DMS 273 (cell line): ENCODE results near the gene HS3ST3A1.
"Not testable (repeated sequence)": the region's sequence is repeated elsewhere in the genome, so short reads cannot be mapped to it uniquely, and the experiment has no call there.

Experiments
- DNase-seq: peaks from one replicate; lab custom pipeline; 2025; ENCODE audit not compliant: unreplicated experiment; lab: John Stamatoyannopoulos, UW

HS3ST3A1 gene

GRCh38 chr17:13538841-13539411 is 62.8 kb downstream of the HS3ST3A1 start:
- no peak for DNase-seq

DNA sequence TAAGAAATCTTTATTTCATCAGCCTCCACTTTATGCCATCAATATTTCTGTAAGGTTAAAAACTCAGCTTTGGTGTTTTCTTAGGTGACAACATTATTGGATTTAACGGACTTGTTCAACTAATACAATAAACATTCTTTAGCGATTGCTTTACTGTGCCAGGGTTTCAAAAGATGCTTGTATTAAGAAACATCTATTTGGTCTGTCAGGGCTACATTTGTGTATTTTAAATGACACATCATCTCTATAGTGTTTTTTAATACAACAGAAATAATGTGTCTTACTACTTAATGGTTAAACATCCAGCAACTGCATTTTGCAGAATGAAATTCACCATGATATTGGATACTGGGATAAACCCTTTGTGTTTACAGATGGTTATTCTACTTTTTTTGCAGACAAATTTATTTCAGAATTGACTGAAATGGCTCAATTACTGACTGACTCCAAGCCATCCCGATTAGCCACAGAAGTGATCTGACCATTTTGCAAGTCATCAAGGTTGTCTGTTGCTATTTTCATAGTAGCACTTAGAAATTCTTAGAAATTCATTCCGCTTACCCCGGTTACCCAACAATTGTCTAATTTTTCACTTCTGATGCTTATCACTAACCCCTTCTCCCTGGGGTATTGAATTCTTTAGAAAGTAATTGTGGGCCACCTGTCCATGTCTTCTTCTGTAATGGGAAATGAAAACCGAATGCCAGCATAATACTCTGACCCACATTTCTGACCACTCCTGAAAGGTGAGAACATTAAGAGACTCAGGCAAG is 63.7 kb downstream of the HS3ST3A1 start:
- no peak for DNase-seq

DNA sequence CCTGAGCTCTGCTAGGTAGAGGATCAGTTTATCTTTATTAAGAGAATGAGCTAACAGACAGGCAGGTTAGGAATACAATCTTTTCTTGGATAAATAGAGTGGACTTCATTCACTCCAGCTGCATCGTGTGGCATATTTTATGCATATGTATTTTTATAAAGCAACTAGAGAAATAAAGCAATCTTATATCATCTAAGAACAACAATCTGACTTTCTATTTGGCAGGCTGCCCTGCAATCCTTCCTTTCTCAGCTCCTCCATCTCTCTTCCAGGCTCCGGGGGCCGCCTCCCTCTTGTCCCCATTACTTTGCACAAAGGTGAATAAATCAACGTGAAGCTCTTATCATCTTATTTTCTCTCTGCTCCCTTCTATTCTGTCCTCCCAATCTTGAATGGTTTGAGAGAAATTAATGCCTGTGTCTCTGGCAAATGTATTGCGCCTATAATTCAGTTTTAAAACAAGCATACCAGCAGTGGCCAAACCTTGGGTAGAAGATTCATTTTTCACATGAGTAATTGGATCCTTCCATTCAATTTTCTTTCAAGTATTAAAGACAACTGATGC is 64.5 kb downstream of the HS3ST3A1 start:
- DNase-seq: no peak

DNA sequence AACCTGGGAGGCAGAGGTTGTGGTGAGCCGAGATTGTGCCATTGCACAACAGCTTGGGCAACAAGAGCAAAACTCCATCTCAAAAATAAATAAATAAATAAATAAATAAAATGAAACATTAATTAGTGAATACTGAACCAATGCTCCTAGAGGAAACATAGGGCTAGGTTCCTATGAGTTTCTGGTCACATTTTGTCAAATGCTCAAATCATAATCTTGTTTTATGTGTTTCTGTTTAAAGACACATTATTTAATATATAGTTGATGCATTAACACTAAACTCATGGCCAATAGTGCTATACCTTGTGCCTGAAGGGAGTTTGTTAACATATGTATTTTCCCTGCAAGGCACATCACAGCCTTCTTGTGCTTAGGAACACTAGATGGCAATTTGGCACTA is 66.8 kb downstream of the HS3ST3A1 start:
- DNase-seq: no peak

DNA sequence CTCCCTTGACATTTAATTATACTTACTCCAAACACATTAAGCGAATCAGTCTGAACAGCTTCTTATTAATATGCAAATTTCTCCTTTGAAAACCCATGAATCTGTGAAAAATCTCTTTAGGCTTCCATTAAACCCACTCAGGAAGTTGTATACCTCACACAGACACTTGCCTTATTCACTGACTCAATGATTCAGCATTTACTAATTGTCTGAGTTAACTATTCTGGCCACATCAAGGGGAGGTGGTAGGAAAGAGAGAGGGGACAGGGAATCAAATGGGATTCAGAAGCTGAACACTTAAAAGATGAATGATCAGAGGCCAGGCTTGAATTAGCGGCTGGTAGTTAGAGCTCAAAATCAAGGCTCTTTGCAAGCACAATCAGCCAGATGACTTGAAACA is 70.0 kb downstream of the HS3ST3A1 start:
- no peak for DNase-seq

DNA sequence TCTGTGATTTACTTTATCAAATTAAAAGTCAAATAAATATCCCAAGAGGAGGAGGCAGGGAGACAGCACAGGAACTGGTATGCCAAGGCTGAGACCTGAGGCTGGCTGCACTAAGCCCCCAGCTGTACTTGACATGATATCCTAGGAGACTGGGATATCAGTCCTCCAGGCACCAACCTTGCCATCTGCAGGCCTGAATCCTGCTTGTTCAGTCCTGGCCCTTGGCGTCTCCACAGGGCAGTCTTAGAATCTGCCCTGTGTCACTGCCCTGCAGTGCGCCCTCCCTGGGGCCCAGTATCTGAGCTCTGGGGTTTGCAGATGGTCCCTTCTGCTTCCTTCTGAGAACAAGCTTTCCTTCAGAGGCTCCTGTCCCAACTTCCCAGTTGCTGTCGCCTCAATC is 75.9 kb downstream of the HS3ST3A1 start:
- DNase-seq: no peak

DNA sequence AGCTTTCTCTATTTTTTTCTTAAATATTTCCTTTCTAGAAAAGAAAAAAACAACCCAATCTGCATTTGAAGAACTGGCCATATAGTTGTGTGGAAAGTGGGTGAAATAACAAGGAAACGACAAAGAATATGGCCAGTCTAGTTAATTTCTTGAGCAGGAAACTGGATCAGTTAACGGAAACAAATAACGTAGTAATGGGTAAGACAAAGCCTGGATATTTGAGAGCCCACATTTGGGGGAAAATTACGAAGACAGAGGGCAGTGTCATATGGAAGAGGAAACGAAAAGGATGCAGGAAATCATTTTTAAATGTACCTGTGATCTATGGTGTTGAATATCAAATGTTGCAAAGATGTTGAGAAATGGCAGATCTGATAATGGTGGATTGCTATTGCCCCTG is 78.6 kb downstream of the HS3ST3A1 start:
- no peak for DNase-seq

- DNase-seq: no peak
These were observed 79.0 kb downstream of the HS3ST3A1 start for GRCh38 chr17:13522749-13523148.

DNA sequence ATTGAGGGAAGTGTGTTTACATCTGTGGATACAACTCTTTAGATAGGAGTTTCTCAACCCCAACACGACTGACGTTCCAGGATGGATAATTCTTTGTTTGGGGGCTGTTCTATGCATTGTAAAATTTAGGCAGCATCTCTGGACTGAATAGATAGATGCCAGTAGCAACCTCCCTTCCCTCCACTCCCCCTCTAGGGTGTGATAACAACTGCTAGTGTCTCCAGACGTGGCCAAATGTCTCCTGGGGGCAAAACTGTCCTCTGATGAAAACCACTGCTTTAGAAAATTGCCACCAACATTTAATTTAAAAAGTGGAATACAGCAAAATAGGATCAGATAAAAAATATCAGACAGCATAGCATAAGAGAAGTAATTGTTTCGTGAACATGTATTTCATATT is 79.9 kb downstream of the HS3ST3A1 start:
- no peak for DNase-seq

GRCh38 chr17:13520899-13521572 is 80.7 kb downstream of the HS3ST3A1 start:
- no peak for DNase-seq

DNA sequence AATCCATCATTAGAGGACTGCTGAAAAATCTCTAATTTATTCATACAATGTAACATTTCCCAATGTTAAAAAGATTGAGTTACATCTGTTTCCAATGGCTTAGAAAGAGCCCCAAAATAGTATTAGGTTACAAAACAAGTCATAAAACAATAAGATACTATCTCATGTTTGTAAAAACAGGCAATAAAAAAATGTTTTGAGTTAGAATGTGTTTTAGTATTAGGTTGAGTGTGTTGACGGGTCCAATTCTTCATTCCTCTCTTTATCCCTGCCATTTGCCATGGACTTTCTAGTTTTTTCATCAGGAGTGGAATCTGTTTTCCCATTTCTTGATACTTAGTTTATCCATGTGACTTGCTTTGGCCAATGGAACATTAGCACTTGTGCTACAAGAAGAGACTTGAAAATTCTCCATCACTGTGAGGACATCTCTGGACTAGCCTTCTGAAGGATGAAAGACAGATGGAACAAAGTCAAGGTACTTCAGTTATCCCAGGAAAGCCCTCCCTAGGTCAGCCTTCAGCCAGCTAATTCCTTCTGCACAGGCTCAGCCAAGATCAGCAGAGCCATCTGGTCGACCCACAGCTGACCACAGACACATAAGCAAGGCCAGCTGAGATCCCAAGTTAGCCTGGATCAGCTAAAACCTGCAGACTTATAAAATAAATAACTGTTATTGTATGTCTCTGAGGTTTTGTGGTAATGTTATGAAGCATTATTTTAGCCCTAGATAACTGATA is 83.3 kb downstream of the HS3ST3A1 start:
- no peak for DNase-seq

DNA sequence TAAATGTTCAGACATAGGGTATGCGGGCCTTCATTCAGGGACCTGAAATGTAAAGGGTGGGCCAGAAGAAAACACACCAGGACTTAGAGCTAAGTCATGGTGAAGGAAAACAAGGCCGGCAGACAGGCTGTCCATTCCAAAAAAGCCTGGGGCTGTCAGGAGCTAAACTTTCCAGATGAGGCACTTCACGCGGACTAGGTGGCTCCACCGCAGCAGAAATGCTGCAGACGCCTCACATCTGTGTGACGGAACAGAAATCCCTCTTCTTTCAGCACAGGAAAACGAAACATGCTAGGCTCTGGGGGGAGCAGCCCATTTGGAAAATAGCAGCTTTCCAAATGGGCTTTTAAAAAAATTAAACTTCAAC is 88.7 kb downstream of the HS3ST3A1 start:
- DNase-seq: no peak

- DNase-seq: no peak
These were observed 91.7 kb downstream of the HS3ST3A1 start for GRCh38 chr17:13510062-13510461.

- DNase-seq: no peak
These were observed 92.2 kb downstream of the HS3ST3A1 start for GRCh38 chr17:13509527-13509926.

GRCh38 chr17:13508896-13509295 is 92.8 kb downstream of the HS3ST3A1 start:
- DNase-seq: no peak

DNA sequence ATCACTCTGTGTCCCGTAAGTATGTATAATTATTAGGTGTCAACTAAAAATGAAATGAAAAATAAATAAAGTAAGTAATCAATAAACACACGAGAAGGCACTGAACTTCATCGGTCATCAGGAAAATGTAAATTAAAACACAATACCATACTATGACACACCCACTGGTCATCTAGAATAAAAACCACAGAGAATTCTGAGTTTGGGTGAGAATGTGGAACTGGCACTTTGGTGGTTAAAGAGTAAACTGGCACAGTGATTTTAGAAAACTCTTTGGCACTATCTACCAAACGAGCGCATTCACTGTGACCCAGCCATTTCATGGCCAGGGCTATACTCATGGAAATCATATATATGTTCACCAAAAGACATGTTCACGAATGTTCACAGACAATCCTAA is 98.2 kb downstream of the HS3ST3A1 start:
- no peak for DNase-seq

- DNase-seq: no peak
These were observed 99.5 kb downstream of the HS3ST3A1 start for GRCh38 chr17:13502263-13502662.

DNA sequence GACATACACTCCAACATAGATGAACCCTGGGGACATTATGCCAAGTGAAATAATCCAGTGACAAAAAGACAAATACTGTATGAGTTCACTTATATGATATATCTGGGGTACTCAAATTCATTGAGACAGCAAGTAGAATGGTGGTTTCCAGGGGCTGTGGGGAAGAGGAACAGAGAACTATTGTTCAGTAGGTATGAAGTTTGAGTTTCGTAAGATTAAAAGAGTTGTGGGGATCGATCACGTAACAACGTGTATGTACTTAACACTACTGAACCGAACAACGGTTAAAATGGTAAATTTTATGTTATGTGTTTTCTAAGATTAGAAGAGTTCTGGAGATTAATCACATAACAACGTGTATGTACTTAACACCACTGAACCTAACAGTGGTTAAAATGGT is 100.8 kb downstream of the HS3ST3A1 start:
- DNase-seq: no peak

DNA sequence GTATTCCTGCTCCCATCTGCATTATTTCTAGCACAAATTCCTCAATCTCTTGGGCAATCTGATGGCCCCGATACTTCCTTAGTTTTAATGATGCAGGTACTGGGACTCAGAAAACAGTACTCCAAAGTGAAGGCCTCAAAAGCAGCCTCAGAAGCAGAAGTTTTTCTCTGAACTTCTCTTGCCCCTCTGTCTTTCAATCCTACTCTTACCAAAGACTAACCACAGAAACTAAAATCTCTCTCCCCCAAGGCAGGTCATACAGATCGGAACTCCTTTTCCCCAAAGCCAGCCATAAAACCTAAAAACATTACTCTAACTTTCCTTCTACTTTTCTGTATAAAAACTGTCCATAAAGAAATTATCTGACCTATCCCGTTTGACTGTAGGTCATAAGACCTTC is 103.5 kb downstream of the HS3ST3A1 start:
- no peak for DNase-seq

DNA sequence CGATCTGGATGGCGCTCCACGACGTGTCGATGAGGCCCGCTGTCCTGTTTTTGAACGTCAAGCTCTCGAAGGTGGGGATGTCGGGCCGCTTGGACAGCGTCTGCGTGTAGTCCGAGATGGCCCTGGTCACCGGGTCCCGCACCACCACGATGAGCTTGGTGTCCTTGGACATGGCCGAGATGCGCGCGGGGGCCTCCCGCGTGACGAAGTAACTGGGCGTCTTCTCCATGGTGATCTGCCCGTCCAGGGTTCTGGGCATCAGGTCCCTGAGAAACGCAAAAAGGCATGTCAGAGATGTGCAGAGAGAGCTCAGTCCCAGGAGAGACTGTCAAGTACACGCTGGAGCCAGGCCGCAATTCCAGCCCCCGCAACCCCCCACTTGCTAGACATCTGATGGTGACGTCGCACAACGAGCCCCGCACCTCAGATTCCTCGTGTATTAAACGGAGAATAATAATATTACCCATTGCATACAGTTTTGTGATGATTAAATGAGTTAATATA is 105.1 kb downstream of the HS3ST3A1 start:
- DNase-seq: not testable (repeated sequence)

- no peak for DNase-seq
These were observed 106.3 kb downstream of the HS3ST3A1 start for GRCh38 chr17:13495423-13495822.
